NCI-H2196 (cell line): ENCODE measurements around the gene TOE1.
"Not testable (repeated sequence)": the region's sequence is repeated elsewhere in the genome, so short reads cannot be mapped to it uniquely, and the experiment has no call there.

Source experiments
- DNase-seq: peaks from one replicate; lab custom pipeline; 2025; ENCODE audit not compliant: unreplicated experiment; lab: John Stamatoyannopoulos, UW

The TOE1 gene

GRCh38 chr1:45354838-45355237, 14.9 kb downstream of the TOE1 start:
- DNase-seq = no peak

GRCh38 chr1:45355683-45356082, 15.7 kb downstream of the TOE1 start:
- DNase-seq = no peak

GRCh38 chr1:45356186-45356585, 16.2 kb downstream of the TOE1 start:
- DNase-seq = peak; percentile 43

GRCh38 chr1:45359882-45360513, 20.0 kb downstream of the TOE1 start:
- DNase-seq = peak; percentile 54

GRCh38 chr1:45360981-45361380, 21.0 kb downstream of the TOE1 start:
- DNase-seq = peak; percentile 29

GRCh38 chr1:45364294-45364693, 24.3 kb downstream of the TOE1 start:
- no peak for DNase-seq

GRCh38 chr1:45365051-45365450, 25.1 kb downstream of the TOE1 start:
- no peak for DNase-seq

GRCh38 chr1:45370575-45370974, 30.6 kb downstream of the TOE1 start:
- DNase-seq = no peak

GRCh38 chr1:45373573-45373972, 33.6 kb downstream of the TOE1 start:
- DNase-seq = no peak

GRCh38 chr1:45375104-45376090, 35.4 kb downstream of the TOE1 start:
- no peak for DNase-seq

GRCh38 chr1:45378184-45378583, 38.2 kb downstream of the TOE1 start:
- no peak for DNase-seq

- no peak for DNase-seq
These were observed 39.6 kb downstream of the TOE1 start for GRCh38 chr1:45379524-45379923.

GRCh38 chr1:45380125-45380524, 40.2 kb downstream of the TOE1 start:
- no peak for DNase-seq

GRCh38 chr1:45380730-45381129, 40.8 kb downstream of the TOE1 start:
- DNase-seq = no peak

GRCh38 chr1:45381243-45381642, 41.3 kb downstream of the TOE1 start:
- DNase-seq = no peak

GRCh38 chr1:45383191-45383590, 43.2 kb downstream of the TOE1 start:
- DNase-seq = no peak

GRCh38 chr1:45384213-45384612, 44.2 kb downstream of the TOE1 start:
- DNase-seq = not testable (repeated sequence)

GRCh38 chr1:45385302-45385701, 45.3 kb downstream of the TOE1 start:
- DNase-seq = peak; percentile 39

GRCh38 chr1:45386219-45386618, 46.2 kb downstream of the TOE1 start:
- DNase-seq = no peak
